GM19372 (cell line): ENCODE results near the gene EEFSEC.

Experiments used
- ATAC-seq: cut with Tn5 transposase; IDR thresholded peaks from one replicate; pipeline ENCODE4 v1.9.1; 2021; ENCODE audit warnings: mild to moderate bottlenecking, low read depth, moderate library complexity; ENCODE audit not compliant: unreplicated experiment

EEFSEC gene

GRCh38 chr3:128453501-128454309 is 300.4 kb downstream of the EEFSEC start:
- no peak for ATAC-seq

GRCh38 chr3:128454310-128454618 is 301.0 kb downstream of the EEFSEC start:
- no peak for ATAC-seq

- ATAC-seq, result no peak
Measured at GRCh38 chr3:128455116-128455515, 301.8 kb downstream of the EEFSEC start.

GRCh38 chr3:128455786-128456748 is 302.8 kb downstream of the EEFSEC start:
- ATAC-seq, result no peak

- no peak for ATAC-seq
Measured at GRCh38 chr3:128456776-128457715, 303.8 kb downstream of the EEFSEC start.

GRCh38 chr3:128457937-128458336 is 304.7 kb downstream of the EEFSEC start:
- ATAC-seq, result no peak
